Bronchial smooth muscle cell (primary cell): ENCODE measurements around the gene GPRASP2. TPM values are rescaled to one million over a fixed set of nuclear protein-coding genes. Genes with fewer than 3 reads are reported as not detected.

ENCODE experiments used
- total RNA-seq: library from RNA; depleted of rRNA; stranded (reverse); fragments of >200 nt; gene quantifications from 2 replicates; pipeline ENCODE4 v1.2.1, GENCODE V29; 2014

The GPRASP2 gene
- 22.5 and 24.5 TPM in 2 replicates for total RNA-seq

DNA sequence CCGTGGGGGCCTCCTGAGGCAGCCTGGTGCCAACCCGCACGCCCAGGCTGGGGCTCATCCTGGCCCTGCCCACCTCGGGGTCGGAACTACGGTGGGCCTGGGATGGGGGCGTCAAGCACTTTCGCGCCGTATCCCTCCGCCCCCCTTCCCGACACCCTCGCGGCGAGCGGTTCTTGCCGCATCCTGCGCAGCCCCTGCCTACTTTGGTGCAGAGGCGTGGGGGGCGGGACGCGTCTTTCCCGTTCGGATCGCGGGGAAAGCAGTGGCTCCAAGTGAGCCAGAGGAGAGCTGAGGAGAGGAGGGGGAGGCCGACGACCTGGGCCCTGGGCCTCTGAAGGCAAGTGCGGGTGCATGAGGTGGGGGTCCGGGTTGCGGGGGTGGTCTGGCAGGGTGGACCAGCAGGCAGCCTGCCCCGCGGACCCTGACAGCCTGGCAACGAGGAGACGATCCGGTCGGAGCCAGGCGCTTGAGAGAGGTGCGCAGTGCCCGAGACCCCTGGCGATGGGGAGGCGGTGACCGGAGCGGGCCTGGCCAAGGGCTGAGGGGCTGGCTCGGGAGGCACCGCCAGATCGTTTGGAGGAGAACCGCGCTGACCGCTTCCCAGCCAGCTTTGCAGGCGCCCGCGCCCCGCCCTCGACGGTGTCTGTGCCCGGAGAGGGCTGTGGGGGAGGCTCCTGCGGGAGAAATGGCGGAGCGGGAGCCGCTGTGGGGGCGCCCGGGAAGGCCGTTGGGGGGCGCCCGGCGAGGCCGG, at the start of gene GPRASP2:
Gene GPRASP2 (plus strand): TSS at position 233 of the 751 bp plus-strand sequence. CDS start 2,422 bp downstream, outside the sequence.

DNA sequence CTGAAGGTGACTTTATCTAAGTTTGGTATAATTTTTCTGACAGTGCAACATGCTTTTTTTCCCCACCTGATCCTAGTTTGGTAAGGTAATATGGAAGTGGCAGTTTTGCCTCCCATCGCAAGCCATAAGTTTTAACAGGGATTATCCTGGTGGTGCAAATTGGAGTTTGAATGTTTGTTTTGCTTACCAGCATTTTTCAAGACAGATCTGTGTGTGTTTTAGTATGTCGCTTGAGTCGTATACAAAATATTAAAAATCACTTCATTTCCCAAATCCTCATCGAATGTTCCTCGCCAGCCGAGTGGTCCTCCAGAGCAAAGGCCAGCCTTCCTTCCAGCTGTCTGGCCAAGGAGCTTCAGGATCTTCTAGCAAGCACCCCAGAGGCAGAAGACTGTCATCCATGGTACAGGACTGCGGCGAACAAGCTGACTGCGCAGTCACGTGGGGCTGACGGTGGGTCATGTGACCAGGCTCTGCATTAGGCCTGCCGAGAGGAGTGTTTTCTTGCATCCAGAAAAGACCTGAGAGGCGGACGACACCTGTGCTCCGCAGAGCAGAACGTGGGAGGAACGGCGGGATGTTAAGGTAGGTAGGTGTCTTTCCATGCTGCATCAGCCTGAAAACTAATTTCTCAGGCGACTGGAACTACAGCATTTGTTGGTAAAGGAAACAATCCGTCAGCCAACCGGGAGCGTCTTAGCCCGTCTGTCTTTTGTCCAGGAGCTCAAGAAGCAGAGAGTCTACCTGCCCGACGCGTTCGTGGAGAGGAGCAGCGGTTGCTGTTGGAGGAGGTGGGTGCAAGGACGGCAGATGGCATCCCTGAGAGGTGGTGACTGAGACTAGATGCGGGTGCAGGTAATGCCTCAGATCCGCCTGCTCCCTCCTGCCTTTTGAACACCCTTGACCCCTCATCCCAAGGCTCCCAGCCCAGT, 8.3 kb downstream of the GPRASP2 start, which contains the start of gene GPRASP3:
Gene GPRASP3 (plus strand): TSS at position 507 of the 932 bp plus-strand sequence. CDS start 28,253 bp downstream, outside the sequence.

Other genes starting within 250 kb of the GPRASP2 start
- not detected in 2 replicates for gene TCP11X2, start 240.6 kb upstream of the GPRASP2 start, total RNA-seq
- gene TMSB15A, start 195.7 kb upstream of the GPRASP2 start, total RNA-seq = 0.43 and 2.0 TPM in 2 replicates
- gene ARMCX5, start 112.9 kb upstream of the GPRASP2 start, total RNA-seq = 18.3 and 22.0 TPM in 2 replicates
- gene GPRASP1, start 61.0 kb upstream of the GPRASP2 start, total RNA-seq = 5.2 and 5.8 TPM in 2 replicates
- gene GPRASP3, start 8.3 kb downstream of the GPRASP2 start, total RNA-seq = 9.1 and 9.8 TPM in 2 replicates
- 0.09 and 0.32 TPM in 2 replicates for gene RAB40AL, start 224.8 kb downstream of the GPRASP2 start, total RNA-seq